Memory B cell (primary cell): ENCODE measurements around the gene DSTYK.

Experiments
- ATAC-seq: fragments of 150-1000 bp; cut with Tn5 transposase; 2 replicates; pipeline ENCODE4 v1.10.0; 2021; ENCODE audit warnings: low read depth, mild to moderate bottlenecking, moderate library complexity
- DNase-seq, 2 donors: peaks; one replicate each; pipeline ENCODE4 v3.0.0; 2022; ENCODE audit warnings: low spot score in 2 of 2
- H3K27ac Mint-ChIP-seq: one replicate; pipeline ENCODE4 v1.8.0; 2022; ENCODE audit warnings: mild to moderate bottlenecking, moderate library complexity, mixed read lengths
- H3K27me3 Mint-ChIP-seq: one replicate; pipeline ENCODE4 v1.8.0; 2022; ENCODE audit warnings: mixed read lengths
- H3K36me3 Mint-ChIP-seq: one replicate; pipeline ENCODE4 v1.8.0; 2022; ENCODE audit warnings: mild to moderate bottlenecking, mixed read lengths
- H3K4me1 Mint-ChIP-seq: one replicate; pipeline ENCODE4 v1.8.0; 2022; ENCODE audit warnings: mixed read lengths
- H3K4me3 Mint-ChIP-seq: one replicate; pipeline ENCODE4 v1.8.0; 2022; ENCODE audit warnings: mild to moderate bottlenecking, moderate library complexity, mixed read lengths
- H3K9me3 Mint-ChIP-seq: one replicate; pipeline ENCODE4 v1.8.0; 2022; ENCODE audit warnings: mixed read lengths

Gene DSTYK

DNA sequence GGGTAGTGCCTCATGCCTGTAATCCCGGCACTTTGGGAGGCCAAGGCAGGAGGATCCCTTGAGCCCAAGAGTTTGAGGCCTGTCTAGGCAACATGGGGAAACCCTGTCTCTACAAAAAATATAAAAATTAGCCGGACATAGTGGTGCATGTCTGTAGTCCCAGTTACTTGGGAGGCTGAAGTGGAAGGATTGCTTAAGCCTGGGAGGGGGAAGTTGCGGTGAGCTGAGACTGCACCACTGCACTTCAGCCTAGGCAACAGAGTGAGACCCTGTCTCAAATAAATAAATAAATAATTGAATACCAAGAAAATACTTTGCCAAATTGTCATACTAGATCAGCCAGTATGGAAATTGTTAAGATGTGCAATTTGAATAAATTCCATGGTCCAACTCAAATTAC, 83.9 kb downstream of the DSTYK start:
- Mint-ChIP-seq H3K4me3 (no peak overlapping the region), H3K4me1 (peaks cover 3% of the 10 kb centered on the region), H3K27me3 (no peaks in the 10 kb centered on the region), H3K9me3 (no peaks in the 10 kb centered on the region), H3K36me3 (no peaks in the 10 kb centered on the region), H3K27ac (no peak overlapping the region)
- no peak for ATAC-seq
- DNase-seq: no peak

DNA sequence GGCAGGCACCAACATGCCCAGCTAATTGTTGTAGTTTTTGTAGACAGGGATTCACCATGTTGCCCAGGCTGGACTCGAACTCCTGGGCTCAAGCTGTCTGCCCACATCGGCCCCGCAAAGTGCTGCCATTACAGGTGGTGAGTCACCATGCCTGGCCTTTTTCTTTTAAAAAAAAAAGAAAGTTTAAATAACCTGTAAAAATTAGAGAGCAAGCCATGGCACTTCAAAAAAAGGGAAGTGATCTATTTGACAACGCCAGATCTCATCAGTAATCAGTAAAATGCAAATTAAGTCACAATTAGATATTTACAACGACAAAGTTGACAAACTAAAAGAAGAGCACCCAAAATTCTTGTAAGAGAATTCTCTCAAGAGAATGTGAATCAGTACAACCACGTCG, 86.8 kb downstream of the DSTYK start:
- H3K36me3 Mint-ChIP-seq: peaks cover 3% of the 10 kb centered on the region
- H3K9me3 Mint-ChIP-seq: no peaks in the 10 kb centered on the region
- H3K4me1 Mint-ChIP-seq: peaks cover 20% of the 10 kb centered on the region
- DNase-seq: peak in 1 of 2 donors; percentile 45
- peak overlapping the region; percentile 77 for H3K27ac Mint-ChIP-seq
- peak; percentile 53 for ATAC-seq
- no peaks in the 10 kb centered on the region for H3K27me3 Mint-ChIP-seq
- H3K4me3 Mint-ChIP-seq: peak overlapping the region; percentile 39

DNA sequence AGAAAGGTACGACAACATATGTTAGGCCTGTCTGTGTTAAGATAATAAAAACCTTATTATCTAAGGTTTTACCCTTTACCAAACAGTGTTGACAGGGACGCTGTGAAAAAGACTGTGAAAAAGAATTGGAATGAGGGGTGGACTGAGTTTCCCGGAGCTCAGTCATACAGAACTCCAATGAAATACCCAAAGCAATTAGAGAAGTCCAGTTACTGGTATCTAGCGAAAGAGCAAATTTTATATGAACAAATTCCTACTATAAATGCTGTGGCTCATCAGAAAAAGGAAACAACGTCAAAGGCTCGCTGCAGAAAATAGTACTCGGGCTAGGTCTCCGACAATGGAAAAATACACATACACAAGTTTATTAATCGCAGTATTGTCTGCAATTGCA, 89.0 kb downstream of the DSTYK start:
- DNase-seq: no peak
- Mint-ChIP-seq H3K27me3 (no peaks in the 10 kb centered on the region), H3K36me3 (peaks cover 6% of the 10 kb centered on the region), H3K4me3 (peak overlapping the region; percentile 99), H3K9me3 (no peaks in the 10 kb centered on the region), H3K27ac (peak overlapping the region; percentile 100), H3K4me1 (peaks cover 28% of the 10 kb centered on the region)
- ATAC-seq: no peak

DNA sequence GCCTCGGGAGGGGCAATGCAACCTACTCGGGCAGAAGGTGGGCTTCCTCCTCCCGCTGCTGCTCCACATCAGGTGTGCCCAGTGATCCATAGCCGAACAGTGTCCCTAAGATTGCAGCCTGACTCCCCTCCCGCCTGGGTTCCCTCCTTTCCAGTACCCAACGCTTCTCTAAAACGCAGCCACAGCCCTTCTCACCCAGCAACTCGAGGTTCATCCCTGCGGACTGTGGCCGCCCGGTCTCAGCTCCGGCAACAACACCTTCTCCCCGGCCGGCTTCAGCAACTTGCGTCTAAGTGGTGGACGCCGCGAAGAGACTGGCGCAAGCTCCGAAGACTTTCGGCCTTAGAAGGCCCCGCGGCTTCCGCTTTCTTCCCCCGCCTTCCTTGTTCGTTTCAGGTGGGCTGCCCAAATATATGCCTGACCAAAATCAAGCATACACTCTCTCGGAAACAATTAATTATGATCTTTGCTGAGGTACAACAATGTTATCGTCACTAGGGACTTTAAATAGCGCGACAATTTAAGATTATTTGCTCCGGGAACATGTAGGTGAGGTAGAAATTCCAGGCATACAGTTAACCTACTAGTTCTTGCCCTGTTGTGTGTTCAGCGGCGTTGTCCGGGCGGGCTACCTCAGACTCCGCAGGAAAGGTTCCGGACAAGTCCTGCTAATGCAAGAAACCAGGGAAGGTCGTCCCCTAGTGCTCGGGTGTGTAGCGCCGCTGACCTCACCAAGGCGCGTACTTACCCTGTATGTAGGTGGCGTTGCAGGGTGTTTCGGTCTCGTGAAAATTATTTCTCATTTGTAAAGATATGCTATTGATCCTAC, 89.6 kb downstream of the DSTYK start, which contains the start of gene RBBP5:
Gene RBBP5, minus strand, starts transcription at position 319 of the 829 bp plus-strand sequence. Its CDS starts 105 bp downstream, at position 214.
- DNase-seq: peak; percentile 96 to 98
- Mint-ChIP-seq H3K4me3 (peak within 1 kb of the TSS; percentile 99), H3K4me1 (peaks cover 28% of the 10 kb centered on the region)

DNA sequence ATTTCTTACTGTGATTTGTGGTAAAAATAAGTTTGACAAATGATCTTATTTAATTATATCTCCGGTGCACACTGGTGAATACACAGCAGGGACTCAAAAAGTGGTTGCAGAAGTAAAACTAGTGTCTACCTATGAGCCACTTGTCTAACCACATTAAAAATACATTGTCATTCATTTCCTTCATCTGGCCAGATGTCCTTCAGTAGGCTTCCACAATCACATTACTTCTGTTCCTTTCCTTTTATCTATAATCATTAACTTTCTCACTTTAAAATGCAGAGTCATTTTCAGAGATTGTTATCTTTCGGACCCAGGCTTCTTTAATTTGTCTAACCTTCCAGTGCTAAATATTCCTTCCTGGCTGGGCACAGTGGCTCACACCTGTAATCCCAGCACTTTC, 92.8 kb downstream of the DSTYK start:
- Mint-ChIP-seq H3K9me3 (no peaks in the 10 kb centered on the region), H3K36me3 (peaks cover 10% of the 10 kb centered on the region), H3K4me3 (no peak overlapping the region), H3K4me1 (peaks cover 30% of the 10 kb centered on the region), H3K27me3 (no peaks in the 10 kb centered on the region), H3K27ac (no peak overlapping the region)
- ATAC-seq: no peak
- DNase-seq: no peak

More for the DNA sequence above, 89.6 kb downstream of the DSTYK start, which contains the start of gene RBBP5:
- Mint-ChIP-seq H3K9me3 (no peaks in the 10 kb centered on the region), H3K27ac (peak within 1 kb of the TSS; percentile 100), H3K27me3 (no peaks in the 10 kb centered on the region), H3K36me3 (peaks cover 6% of the 10 kb centered on the region)
- ATAC-seq: peak; percentile 89

DNA sequence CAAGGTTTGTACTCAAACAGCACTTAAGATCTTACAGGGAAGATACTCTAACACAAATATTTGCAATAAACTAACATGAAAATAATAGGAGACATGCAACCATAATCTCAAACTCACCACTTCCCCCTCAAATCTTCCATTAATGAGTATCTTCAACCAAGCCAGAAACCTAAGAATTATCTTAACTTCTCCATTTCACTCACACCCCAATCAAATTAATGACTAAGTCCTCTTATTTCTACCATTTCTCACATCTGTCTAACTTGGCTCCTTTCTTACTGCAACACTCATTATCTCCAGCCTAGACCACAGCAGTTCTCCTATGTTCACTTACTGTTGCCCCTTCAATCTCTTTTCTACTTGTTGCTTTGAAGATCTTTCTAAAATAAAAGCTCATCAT, 100.1 kb downstream of the DSTYK start:
- H3K27ac Mint-ChIP-seq: no peak overlapping the region
- DNase-seq (no peak), ATAC-seq (peak; percentile 70)
- no peak overlapping the region for H3K4me3 Mint-ChIP-seq
- H3K27me3 Mint-ChIP-seq: no peaks in the 10 kb centered on the region
- H3K4me1 Mint-ChIP-seq: peaks cover 20% of the 10 kb centered on the region
- H3K36me3 Mint-ChIP-seq: peaks cover 24% of the 10 kb centered on the region
- H3K9me3 Mint-ChIP-seq: no peaks in the 10 kb centered on the region

DNA sequence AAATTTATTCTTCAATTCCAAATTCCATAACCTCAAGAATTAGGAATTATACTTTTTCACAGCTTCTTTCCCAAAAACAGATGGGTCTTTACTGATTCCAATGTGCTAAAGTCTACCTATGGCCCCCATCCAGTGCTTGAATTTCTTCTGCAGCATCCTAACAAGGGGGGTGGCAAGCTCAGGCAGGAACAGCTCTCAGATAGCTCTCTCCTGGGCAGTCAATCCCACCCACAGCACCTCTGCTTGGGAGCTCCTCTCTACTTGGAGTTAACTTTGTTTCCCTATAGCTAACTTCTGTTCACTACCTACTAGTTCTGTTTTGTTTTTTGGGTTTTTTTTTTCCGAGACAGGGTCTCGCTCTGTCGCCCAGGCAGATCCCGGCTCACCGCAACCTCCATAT, 101.8 kb downstream of the DSTYK start:
- H3K27ac Mint-ChIP-seq: peak overlapping the region; percentile 18

DNA sequence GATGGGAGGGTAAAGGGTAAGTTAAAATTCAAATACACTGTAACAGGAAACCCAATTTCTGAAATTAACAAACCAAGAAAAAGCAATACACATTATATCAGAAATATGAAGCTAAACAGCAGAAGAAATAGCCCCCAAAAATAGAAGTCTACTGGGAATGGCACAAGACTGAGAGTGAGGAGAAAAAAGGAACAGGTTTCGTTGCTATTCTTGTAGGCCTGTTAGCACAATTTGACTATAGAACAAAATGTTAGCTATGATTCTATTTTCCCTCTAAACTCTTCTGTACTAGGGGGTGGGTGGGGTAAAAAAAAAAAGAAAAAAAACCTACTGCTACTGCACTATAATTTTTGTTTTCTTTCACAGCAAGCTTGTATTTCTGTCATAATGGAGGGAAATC, 102.2 kb downstream of the DSTYK start:
- H3K27ac Mint-ChIP-seq: no peak overlapping the region
- H3K4me3 Mint-ChIP-seq: no peak overlapping the region
- H3K4me1 Mint-ChIP-seq: peaks cover 16% of the 10 kb centered on the region
- DNase-seq: no peak
- H3K27me3 Mint-ChIP-seq: no peaks in the 10 kb centered on the region
- ATAC-seq: no peak
- H3K36me3 Mint-ChIP-seq: peaks cover 34% of the 10 kb centered on the region
- no peaks in the 10 kb centered on the region for H3K9me3 Mint-ChIP-seq

More for the DNA sequence above, 101.8 kb downstream of the DSTYK start:
- H3K4me3 Mint-ChIP-seq: no peak overlapping the region
- no peak for DNase-seq
- H3K27me3 Mint-ChIP-seq: no peaks in the 10 kb centered on the region
- ATAC-seq: no peak
- no peaks in the 10 kb centered on the region for H3K9me3 Mint-ChIP-seq
- H3K36me3 Mint-ChIP-seq: peaks cover 32% of the 10 kb centered on the region
- peaks cover 16% of the 10 kb centered on the region for H3K4me1 Mint-ChIP-seq

GRCh38 chr1:205108464-205108863, 103.0 kb downstream of the DSTYK start:
- no peak overlapping the region for H3K4me3 Mint-ChIP-seq
- H3K27me3 Mint-ChIP-seq: no peaks in the 10 kb centered on the region
- peaks cover 16% of the 10 kb centered on the region for H3K4me1 Mint-ChIP-seq
- peaks cover 40% of the 10 kb centered on the region for H3K36me3 Mint-ChIP-seq
- DNase-seq: no peak
- no peaks in the 10 kb centered on the region for H3K9me3 Mint-ChIP-seq
- H3K27ac Mint-ChIP-seq: no peak overlapping the region
- no peak for ATAC-seq

DNA sequence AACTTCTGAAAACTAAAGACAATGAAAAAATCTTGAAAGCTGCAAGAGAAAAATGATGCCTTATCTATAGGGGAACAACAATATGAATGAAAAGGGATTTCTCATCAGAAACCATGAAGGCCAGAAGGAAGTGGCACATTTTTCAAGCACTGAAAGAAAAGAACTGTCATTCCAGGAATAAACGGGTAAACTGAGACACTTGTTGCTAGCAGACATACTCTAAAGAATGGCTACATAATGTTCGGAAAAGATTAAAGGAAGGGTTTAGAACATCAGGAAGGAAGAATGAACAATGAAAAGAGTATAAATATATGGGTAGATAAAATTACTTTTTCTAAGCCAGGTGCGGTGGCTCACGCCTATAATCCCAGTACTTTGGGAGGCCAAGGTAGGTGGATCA, 104.2 kb downstream of the DSTYK start:
- ATAC-seq (no peak), DNase-seq (no peak)
- Mint-ChIP-seq H3K27ac (no peak overlapping the region), H3K9me3 (no peaks in the 10 kb centered on the region), H3K4me3 (no peak overlapping the region), H3K36me3 (peaks cover 40% of the 10 kb centered on the region), H3K27me3 (no peaks in the 10 kb centered on the region), H3K4me1 (peaks cover 15% of the 10 kb centered on the region)

DNA sequence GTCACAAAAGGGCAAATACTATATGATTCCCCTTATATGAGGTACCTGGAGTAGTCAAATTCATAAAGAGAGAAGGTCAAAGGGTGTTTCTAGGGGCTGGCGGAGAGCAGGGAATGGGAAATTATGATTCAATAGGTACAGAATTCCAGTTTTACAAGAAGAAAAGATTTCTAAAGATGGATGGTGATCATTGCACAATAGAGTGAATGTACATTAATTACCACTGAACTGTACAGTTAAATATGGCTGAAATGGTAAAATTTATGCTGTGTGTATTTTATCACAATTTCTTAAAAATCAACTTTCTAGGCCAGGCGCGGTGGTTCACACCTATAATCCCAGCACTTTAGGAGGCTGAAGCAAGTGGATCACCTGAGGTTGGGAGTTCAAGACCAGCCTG, 109.1 kb downstream of the DSTYK start:
- H3K36me3 Mint-ChIP-seq: peaks cover 46% of the 10 kb centered on the region
- no peak overlapping the region for H3K27ac Mint-ChIP-seq
- no peaks in the 10 kb centered on the region for H3K27me3 Mint-ChIP-seq
- no peak overlapping the region for H3K4me3 Mint-ChIP-seq
- no peak for DNase-seq
- H3K4me1 Mint-ChIP-seq: no peaks in the 10 kb centered on the region
- no peaks in the 10 kb centered on the region for H3K9me3 Mint-ChIP-seq
- no peak for ATAC-seq

GRCh38 chr1:205098242-205098641, 113.3 kb downstream of the DSTYK start:
- no peaks in the 10 kb centered on the region for H3K9me3 Mint-ChIP-seq
- H3K4me3 Mint-ChIP-seq: no peak overlapping the region
- peaks cover 2% of the 10 kb centered on the region for H3K4me1 Mint-ChIP-seq
- H3K27ac Mint-ChIP-seq: no peak overlapping the region
- H3K36me3 Mint-ChIP-seq: peaks cover 40% of the 10 kb centered on the region
- no peak for DNase-seq
- no peak for ATAC-seq
- H3K27me3 Mint-ChIP-seq: no peaks in the 10 kb centered on the region

- H3K9me3 Mint-ChIP-seq: no peaks in the 10 kb centered on the region
- no peak overlapping the region for H3K27ac Mint-ChIP-seq
- no peak for ATAC-seq
- peaks cover 2% of the 10 kb centered on the region for H3K4me1 Mint-ChIP-seq
- no peaks in the 10 kb centered on the region for H3K27me3 Mint-ChIP-seq
- no peak for DNase-seq
- no peak overlapping the region for H3K4me3 Mint-ChIP-seq
- peaks cover 32% of the 10 kb centered on the region for H3K36me3 Mint-ChIP-seq
These were observed 116.1 kb downstream of the DSTYK start for GRCh38 chr1:205095422-205095821.
